Stromal cell of bone marrow (primary cell): Measurements from ENCODE around the gene PDE3B.
"Not testable (repeated sequence)": the region's sequence is repeated elsewhere in the genome, so short reads cannot be mapped to it uniquely, and the experiment has no call there.

Experiments used
- DNase-seq: peaks from one replicate; pipeline ENCODE4 v3.0.0-alpha.2; 2012; ENCODE audit warnings: low read depth

PDE3B gene

GRCh38 chr11:14676068-14676467, 32.5 kb downstream of the PDE3B start:
- no peak for DNase-seq

GRCh38 chr11:14677146-14677545, 33.5 kb downstream of the PDE3B start:
- DNase-seq, result no peak

- no peak for DNase-seq
Measured at GRCh38 chr11:14678350-14678749, 34.7 kb downstream of the PDE3B start.

- DNase-seq, result no peak
Measured at GRCh38 chr11:14679662-14680061, 36.1 kb downstream of the PDE3B start.

GRCh38 chr11:14684234-14684915, 40.8 kb downstream of the PDE3B start:
- not testable (repeated sequence) for DNase-seq

- DNase-seq, result no peak
Measured at GRCh38 chr11:14687456-14687855, 43.9 kb downstream of the PDE3B start.

- DNase-seq, result no peak
Measured at GRCh38 chr11:14687943-14688627, 44.5 kb downstream of the PDE3B start.

GRCh38 chr11:14695656-14696055, 52.1 kb downstream of the PDE3B start:
- not testable (repeated sequence) for DNase-seq

- DNase-seq, result no peak
Measured at GRCh38 chr11:14698771-14699170, 55.2 kb downstream of the PDE3B start.

GRCh38 chr11:14700593-14700992, 57.0 kb downstream of the PDE3B start:
- no peak for DNase-seq

GRCh38 chr11:14702760-14703159, 59.2 kb downstream of the PDE3B start:
- DNase-seq, result no peak

GRCh38 chr11:14703731-14704130, 60.1 kb downstream of the PDE3B start:
- DNase-seq, result no peak

GRCh38 chr11:14705067-14705466, 61.5 kb downstream of the PDE3B start:
- DNase-seq, result no peak

GRCh38 chr11:14713496-14714244, 70.1 kb downstream of the PDE3B start:
- DNase-seq, result no peak

- DNase-seq, result not testable (repeated sequence)
Measured at GRCh38 chr11:14715669-14716068, 72.1 kb downstream of the PDE3B start.

- DNase-seq, result peak; percentile 1
Measured at GRCh38 chr11:14722496-14722895, 78.9 kb downstream of the PDE3B start.

GRCh38 chr11:14725150-14725549, 81.5 kb downstream of the PDE3B start:
- DNase-seq, result no peak

- no peak for DNase-seq
Measured at GRCh38 chr11:14727215-14727614, 83.6 kb downstream of the PDE3B start.

GRCh38 chr11:14727746-14728145, 84.1 kb downstream of the PDE3B start:
- no peak for DNase-seq

GRCh38 chr11:14740539-14740938, 96.9 kb downstream of the PDE3B start:
- DNase-seq, result not testable (repeated sequence)

- no peak for DNase-seq
Measured at GRCh38 chr11:14741195-14741594, 97.6 kb downstream of the PDE3B start.

GRCh38 chr11:14742849-14743559, 99.4 kb downstream of the PDE3B start:
- DNase-seq, result no peak
